OCI-LY3 (cell line): ENCODE measurements around the gene S1PR1.
"Not testable (repeated sequence)": the region's sequence is repeated elsewhere in the genome, so short reads cannot be mapped to it uniquely, and the experiment has no call there.

ENCODE experiments used
- H2AFZ ChIP-seq: fragments of 200-600, 300-600 bp; shearing (Covaris generic); 2 replicates; pipeline ENCODE4 v1.6.0; 2014; ENCODE audit warnings: antibody characterized with exemption, low read depth, low read length
- H3K27ac ChIP-seq: fragments of 200-600, 300-600 bp; sonication (generic); 2 replicates; pipeline ENCODE4 v1.5.1; 2014; ENCODE audit warnings: mild to moderate bottlenecking, low read length, moderate library complexity, mixed read lengths
- H3K27me3 ChIP-seq: fragments of 200-600, 300-600 bp; sonication (generic); 2 replicates; pipeline ENCODE4 v1.6.1; 2014; ENCODE audit warnings: low read depth, low read length, mixed read lengths
- H3K36me3 ChIP-seq: fragments of 200-600, 300-600 bp; sonication (generic); replicated peaks from 2 replicates; pipeline ENCODE3; 2014; ENCODE audit warnings: low read depth, low read length, mixed read lengths
- H3K4me1 ChIP-seq: fragments of 300-600, 200-600 bp; sonication (generic); 2 replicates; pipeline ENCODE4 v1.6.1; 2014; ENCODE audit warnings: low read length, mixed read lengths
- H3K4me2 ChIP-seq: fragments of 200-600, 300-600 bp; sonication (generic); 2 replicates; pipeline ENCODE4 v1.6.1; 2014; ENCODE audit warnings: low read length, mixed read lengths
- H3K4me3 ChIP-seq: fragments of 300-600, 200-600 bp; sonication (generic); 2 replicates; pipeline ENCODE4 v1.5.1; 2014; ENCODE audit warnings: antibody characterized with exemption, mild to moderate bottlenecking, low read length, moderate library complexity
- H3K79me2 ChIP-seq: fragments of 300-600, 200-600 bp; shearing (Covaris generic); 2 replicates; pipeline ENCODE4 v1.6.1; 2014; ENCODE audit warnings: mild to moderate bottlenecking, low read length, mixed read lengths
- H3K9ac ChIP-seq: fragments of 300-600, 200-600 bp; shearing (Covaris generic); 2 replicates; pipeline ENCODE4 v1.6.0; 2014; ENCODE audit warnings: mild to moderate bottlenecking, low read length, moderate library complexity
- H3K9me3 ChIP-seq: fragments of 200-600, 300-600 bp; shearing (Covaris generic); 2 replicates; pipeline ENCODE4 v1.6.1; 2014; ENCODE audit warnings: low read length, mixed read lengths; ENCODE audit not compliant: insufficient read depth
- H4K20me1 ChIP-seq: fragments of 200-600, 300-600 bp; sonication (generic); 2 replicates; pipeline ENCODE4 v1.6.1; 2016; ENCODE audit warnings: low read length, mixed read lengths; ENCODE audit not compliant: insufficient read depth
- EZH2phosphoT487 ChIP-seq: fragments of 200-600 bp; shearing (Covaris generic); IDR thresholded peaks from 2 replicates; pipeline ENCODE4 v1.6.1; 2018; ENCODE audit warnings: antibody characterized with exemption, mixed run types, low read depth
- TF ChIP-seq, protein P1 (sequence below): fragments of 200-600, 300-600 bp; sonication (generic); IDR thresholded peaks from 2 replicates; pipeline ENCODE4 v1.5.1; 2014; ENCODE audit warnings: antibody characterized with exemption, low read length, low read depth

S1PR1 gene

DNA sequence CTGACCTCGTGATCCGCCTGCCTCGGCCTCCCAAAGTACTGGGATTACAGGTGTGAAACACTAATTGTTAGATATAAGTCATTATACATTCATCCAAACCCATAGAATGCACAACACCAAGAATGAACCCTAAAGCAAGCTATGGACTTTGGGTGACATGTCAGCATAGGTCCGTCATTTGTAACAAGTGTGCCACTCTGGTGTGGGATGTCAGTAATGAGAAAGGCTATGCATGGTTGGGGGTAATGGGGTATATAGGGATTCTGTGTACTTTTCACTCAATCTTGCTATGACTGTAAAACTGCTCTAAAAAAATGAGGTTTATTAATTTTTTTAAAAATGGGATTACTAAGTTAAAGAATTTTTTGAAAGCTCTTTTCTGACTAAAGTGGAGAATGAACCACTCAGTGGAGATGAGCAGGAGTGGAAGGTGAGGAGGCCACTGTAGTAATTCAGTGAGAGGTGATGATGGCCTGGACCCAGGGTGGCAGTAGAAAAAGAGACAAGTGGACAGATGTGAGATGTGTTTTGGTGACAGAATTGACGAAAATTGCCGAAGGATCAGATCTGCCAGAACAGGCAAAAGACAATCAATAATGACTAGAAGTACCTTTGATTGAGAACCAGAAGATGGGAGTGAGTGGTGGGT lies 21.3 kb upstream of the S1PR1 start:
- no peak overlapping the region for H2AFZ ChIP-seq
- TF ChIP-seq, protein P1, sequence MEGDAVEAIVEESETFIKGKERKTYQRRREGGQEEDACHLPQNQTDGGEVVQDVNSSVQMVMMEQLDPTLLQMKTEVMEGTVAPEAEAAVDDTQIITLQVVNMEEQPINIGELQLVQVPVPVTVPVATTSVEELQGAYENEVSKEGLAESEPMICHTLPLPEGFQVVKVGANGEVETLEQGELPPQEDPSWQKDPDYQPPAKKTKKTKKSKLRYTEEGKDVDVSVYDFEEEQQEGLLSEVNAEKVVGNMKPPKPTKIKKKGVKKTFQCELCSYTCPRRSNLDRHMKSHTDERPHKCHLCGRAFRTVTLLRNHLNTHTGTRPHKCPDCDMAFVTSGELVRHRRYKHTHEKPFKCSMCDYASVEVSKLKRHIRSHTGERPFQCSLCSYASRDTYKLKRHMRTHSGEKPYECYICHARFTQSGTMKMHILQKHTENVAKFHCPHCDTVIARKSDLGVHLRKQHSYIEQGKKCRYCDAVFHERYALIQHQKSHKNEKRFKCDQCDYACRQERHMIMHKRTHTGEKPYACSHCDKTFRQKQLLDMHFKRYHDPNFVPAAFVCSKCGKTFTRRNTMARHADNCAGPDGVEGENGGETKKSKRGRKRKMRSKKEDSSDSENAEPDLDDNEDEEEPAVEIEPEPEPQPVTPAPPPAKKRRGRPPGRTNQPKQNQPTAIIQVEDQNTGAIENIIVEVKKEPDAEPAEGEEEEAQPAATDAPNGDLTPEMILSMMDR = no peak
- TF ChIP-seq EZH2phosphoT487 = no peak
- H3K79me2 ChIP-seq = no peaks in the 10 kb centered on the region
- no peaks in the 10 kb centered on the region for H3K36me3 ChIP-seq
- no peaks in the 10 kb centered on the region for H3K4me1 ChIP-seq
- no peaks in the 10 kb centered on the region for H4K20me1 ChIP-seq
- H3K4me2 ChIP-seq = no peak overlapping the region
- no peak overlapping the region for H3K27ac ChIP-seq
- no peak overlapping the region for H3K4me3 ChIP-seq
- H3K9me3 ChIP-seq = no peaks in the 10 kb centered on the region
- no peak overlapping the region for H3K9ac ChIP-seq
- H3K27me3 ChIP-seq = peaks cover 3% of the 10 kb centered on the region; the same call in 1 of the 2 replicates

GRCh38 chr1:101216623-101217022 lies 20.2 kb upstream of the S1PR1 start:
- Histone ChIP-seq H3K36me3 (no peaks in the 10 kb centered on the region), H4K20me1 (no peaks in the 10 kb centered on the region), H3K9ac (no peak overlapping the region), H2AFZ (no peak overlapping the region), H3K79me2 (no peaks in the 10 kb centered on the region), H3K27me3 (peaks cover 3% of the 10 kb centered on the region; the same call in 1 of the 2 replicates), H3K4me1 (peaks cover 2% of the 10 kb centered on the region), H3K4me2 (no peak overlapping the region), H3K4me3 (no peak overlapping the region), H3K27ac (no peak overlapping the region), H3K9me3 (no peaks in the 10 kb centered on the region)
- TF ChIP-seq EZH2phosphoT487 = no peak
- TF ChIP-seq, protein P1 = no peak

GRCh38 chr1:101217148-101217547 lies 19.7 kb upstream of the S1PR1 start:
- Histone ChIP-seq H3K27ac (no peak overlapping the region), H3K4me2 (no peak overlapping the region), H2AFZ (no peak overlapping the region), H3K79me2 (no peaks in the 10 kb centered on the region), H3K9ac (no peak overlapping the region), H3K9me3 (no peaks in the 10 kb centered on the region), H4K20me1 (no peaks in the 10 kb centered on the region), H3K4me3 (no peak overlapping the region), H3K36me3 (no peaks in the 10 kb centered on the region), H3K4me1 (peaks cover 7% of the 10 kb centered on the region), H3K27me3 (peaks cover 3% of the 10 kb centered on the region; the same call in 1 of the 2 replicates)
- no peak for TF ChIP-seq EZH2phosphoT487
- TF ChIP-seq, protein P1 = no peak

GRCh38 chr1:101218968-101219367 lies 17.9 kb upstream of the S1PR1 start:
- not testable (repeated sequence) for H3K27ac ChIP-seq, H3K36me3 ChIP-seq, H3K4me3 ChIP-seq, H3K27me3 ChIP-seq, H3K9ac ChIP-seq, H4K20me1 ChIP-seq, H3K79me2 ChIP-seq, H2AFZ ChIP-seq, H3K4me2 ChIP-seq, H3K9me3 ChIP-seq
- peaks cover 13% of the 10 kb centered on the region for H3K4me1 ChIP-seq
